Karpas-422 (cell line): ENCODE results near the gene CADM1. TPM values are rescaled to one million over a fixed set of nuclear protein-coding genes. Genes with fewer than 3 reads are reported as not detected.

Source experiments
- DNase-seq: peaks from one replicate; pipeline ENCODE4 v3.0.0-alpha.2; 2015
- H2AFZ ChIP-seq: fragments of 200-600 bp; sonication (generic); 2 replicates; pipeline ENCODE4 v1.6.1; 2014; ENCODE audit warnings: antibody characterized with exemption, low read length, mixed read lengths
- H3K27ac ChIP-seq: fragments of 200-600 bp; sonication (generic); 2 replicates; pipeline ENCODE4 v1.5.1; 2014; ENCODE audit warnings: mild to moderate bottlenecking, low read length, moderate library complexity
- H3K27me3 ChIP-seq: fragments of 200-600 bp; sonication (generic); 2 replicates; pipeline ENCODE4 v1.6.1; 2014; ENCODE audit warnings: low read length, mixed read lengths
- H3K36me3 ChIP-seq: fragments of 200-600 bp; sonication (generic); 2 replicates; pipeline ENCODE4 v1.6.1; 2014; ENCODE audit warnings: low read length, mixed read lengths; ENCODE audit not compliant: insufficient read depth
- H3K4me1 ChIP-seq: fragments of 200-600 bp; sonication (generic); 2 replicates; pipeline ENCODE4 v1.6.1; 2014; ENCODE audit warnings: mild to moderate bottlenecking, low read length, mixed read lengths
- H3K4me2 ChIP-seq: fragments of 200-600 bp; sonication (generic); 2 replicates; pipeline ENCODE4 v1.6.1; 2014; ENCODE audit warnings: low read length, low read depth, mild to moderate bottlenecking; ENCODE audit not compliant: poor library complexity, severe bottlenecking
- H3K4me3 ChIP-seq: fragments of 200-600 bp; sonication (generic); 2 replicates; pipeline ENCODE4 v1.5.1; 2014; ENCODE audit warnings: mild to moderate bottlenecking, antibody characterized with exemption, low read length, mixed read lengths
- H3K79me2 ChIP-seq: fragments of 200-600 bp; sonication (generic); 2 replicates; pipeline ENCODE4 v1.6.1; 2014; ENCODE audit warnings: mild to moderate bottlenecking, low read length, mixed read lengths
- H3K9ac ChIP-seq: fragments of 200-600 bp; sonication (generic); 2 replicates; pipeline ENCODE4 v1.6.0; 2014; ENCODE audit warnings: low read length
- H3K9me2 ChIP-seq: fragments of 200-600 bp; sonication (generic), shearing (Covaris generic); replicated peaks from 2 replicates; pipeline ENCODE4 v1.6.0; 2014; ENCODE audit warnings: mild to moderate bottlenecking, low read length, moderate library complexity; ENCODE audit not compliant: insufficient read depth
- H3K9me3 ChIP-seq: fragments of 300-700, 200-600 bp; sonication (generic); 2 replicates; pipeline ENCODE4 v1.6.1; 2014; ENCODE audit warnings: low read length, mixed read lengths
- H4K20me1 ChIP-seq: fragments of 200-600 bp; sonication (generic); 2 replicates; pipeline ENCODE4 v1.6.1; 2014; ENCODE audit warnings: mild to moderate bottlenecking, antibody characterized with exemption, low read length, low read depth; ENCODE audit not compliant: insufficient read depth
- total RNA-seq: library from RNA; depleted of rRNA; stranded (reverse); fragments of >200 nt; shearing (Covaris generic); gene quantifications from 2 replicates; pipeline ENCODE4 v1.2.3, GENCODE V29; 2014; ENCODE audit warnings: low replicate concordance

Gene CADM1
- total RNA-seq, 1 experiment from 2014 or later, result not detected

- Histone ChIP-seq H3K9me3 (no peaks in the 10 kb centered on the region), H3K36me3 (no peaks in the 10 kb centered on the region), H3K27ac (no peak overlapping the region), H3K79me2 (no peaks in the 10 kb centered on the region), H3K4me2 (no peak overlapping the region), H2AFZ (no peak overlapping the region), H3K9ac (no peak overlapping the region), H4K20me1 (no peaks in the 10 kb centered on the region), H3K4me3 (no peak overlapping the region), H3K4me1 (no peaks in the 10 kb centered on the region), H3K27me3 (no peaks in the 10 kb centered on the region), H3K9me2 (no peaks in the 10 kb centered on the region)
- DNase-seq, result no peak
Measured at GRCh38 chr11:115199481-115200069, 304.6 kb downstream of the CADM1 start.

- Histone ChIP-seq H3K9me2 (no peaks in the 10 kb centered on the region), H3K27me3 (no peaks in the 10 kb centered on the region), H3K9me3 (no peaks in the 10 kb centered on the region), H3K4me3 (no peak overlapping the region), H3K79me2 (no peaks in the 10 kb centered on the region), H3K4me1 (no peaks in the 10 kb centered on the region), H3K36me3 (no peaks in the 10 kb centered on the region), H3K9ac (no peak overlapping the region), H2AFZ (no peak overlapping the region), H3K27ac (no peak overlapping the region), H3K4me2 (no peak overlapping the region), H4K20me1 (no peaks in the 10 kb centered on the region)
- DNase-seq, result no peak
Measured at GRCh38 chr11:115198321-115198741, 305.9 kb downstream of the CADM1 start.

DNA sequence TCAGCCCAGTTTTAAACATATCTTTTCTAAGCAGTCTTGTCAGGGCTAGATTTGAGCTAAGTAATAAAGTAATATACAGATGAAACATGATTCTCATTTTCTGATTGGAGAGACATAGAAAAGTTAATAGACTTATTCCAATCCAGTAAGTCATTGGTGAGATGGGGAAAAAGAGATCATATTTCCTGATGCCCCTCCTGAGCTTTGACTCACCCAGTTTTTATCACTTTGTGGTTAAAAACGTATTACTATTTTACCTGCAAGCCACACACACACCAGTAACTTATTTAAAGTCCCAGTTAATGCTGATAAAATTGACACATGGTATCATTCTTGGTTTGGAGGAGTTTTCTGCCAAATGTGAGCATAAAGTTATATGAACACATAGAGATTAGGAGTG, 306.8 kb downstream of the CADM1 start:
- Histone ChIP-seq H3K27ac (no peak overlapping the region), H3K9me3 (no peaks in the 10 kb centered on the region), H4K20me1 (no peaks in the 10 kb centered on the region), H3K4me3 (no peak overlapping the region), H3K9me2 (no peaks in the 10 kb centered on the region), H3K4me1 (no peaks in the 10 kb centered on the region), H3K36me3 (no peaks in the 10 kb centered on the region), H3K9ac (no peak overlapping the region), H3K27me3 (no peaks in the 10 kb centered on the region), H2AFZ (no peak overlapping the region), H3K4me2 (no peak overlapping the region), H3K79me2 (no peaks in the 10 kb centered on the region)
- DNase-seq, result no peak

DNA sequence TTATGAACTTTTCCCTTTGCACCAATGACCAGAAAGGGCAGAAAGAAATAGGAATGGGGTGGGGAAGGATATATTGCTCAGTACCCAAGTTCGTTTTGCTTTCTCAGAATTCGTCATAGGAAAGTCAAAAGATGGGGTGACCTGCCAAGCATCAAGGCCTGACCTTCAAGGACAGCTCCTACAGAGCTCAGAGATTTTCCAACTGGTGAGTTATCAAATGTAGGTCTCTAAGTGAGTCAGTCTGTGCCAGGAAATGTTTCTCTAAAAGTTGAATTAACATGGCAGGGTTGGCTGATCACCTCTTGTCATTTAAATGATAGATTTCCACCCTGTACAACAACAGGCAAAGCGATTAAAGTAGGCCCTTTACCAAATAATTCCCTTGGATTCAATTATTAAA, 307.2 kb downstream of the CADM1 start:
- Histone ChIP-seq H3K79me2 (no peaks in the 10 kb centered on the region), H3K9ac (no peak overlapping the region), H3K9me2 (no peaks in the 10 kb centered on the region), H3K4me1 (no peaks in the 10 kb centered on the region), H3K27ac (no peak overlapping the region), H3K27me3 (no peaks in the 10 kb centered on the region), H4K20me1 (no peaks in the 10 kb centered on the region), H3K4me2 (no peak overlapping the region), H3K4me3 (no peak overlapping the region), H3K36me3 (no peaks in the 10 kb centered on the region), H2AFZ (no peak overlapping the region), H3K9me3 (no peaks in the 10 kb centered on the region)
- DNase-seq, result no peak

GRCh38 chr11:115194802-115195110, 309.5 kb downstream of the CADM1 start:
- Histone ChIP-seq H3K27me3 (no peaks in the 10 kb centered on the region), H2AFZ (no peak overlapping the region), H3K36me3 (no peaks in the 10 kb centered on the region), H3K4me2 (no peak overlapping the region), H3K4me3 (no peak overlapping the region), H3K9me2 (no peaks in the 10 kb centered on the region), H3K9ac (no peak overlapping the region), H4K20me1 (no peaks in the 10 kb centered on the region), H3K79me2 (no peaks in the 10 kb centered on the region), H3K9me3 (no peaks in the 10 kb centered on the region), H3K27ac (no peak overlapping the region), H3K4me1 (no peaks in the 10 kb centered on the region)
- DNase-seq, result no peak

DNA sequence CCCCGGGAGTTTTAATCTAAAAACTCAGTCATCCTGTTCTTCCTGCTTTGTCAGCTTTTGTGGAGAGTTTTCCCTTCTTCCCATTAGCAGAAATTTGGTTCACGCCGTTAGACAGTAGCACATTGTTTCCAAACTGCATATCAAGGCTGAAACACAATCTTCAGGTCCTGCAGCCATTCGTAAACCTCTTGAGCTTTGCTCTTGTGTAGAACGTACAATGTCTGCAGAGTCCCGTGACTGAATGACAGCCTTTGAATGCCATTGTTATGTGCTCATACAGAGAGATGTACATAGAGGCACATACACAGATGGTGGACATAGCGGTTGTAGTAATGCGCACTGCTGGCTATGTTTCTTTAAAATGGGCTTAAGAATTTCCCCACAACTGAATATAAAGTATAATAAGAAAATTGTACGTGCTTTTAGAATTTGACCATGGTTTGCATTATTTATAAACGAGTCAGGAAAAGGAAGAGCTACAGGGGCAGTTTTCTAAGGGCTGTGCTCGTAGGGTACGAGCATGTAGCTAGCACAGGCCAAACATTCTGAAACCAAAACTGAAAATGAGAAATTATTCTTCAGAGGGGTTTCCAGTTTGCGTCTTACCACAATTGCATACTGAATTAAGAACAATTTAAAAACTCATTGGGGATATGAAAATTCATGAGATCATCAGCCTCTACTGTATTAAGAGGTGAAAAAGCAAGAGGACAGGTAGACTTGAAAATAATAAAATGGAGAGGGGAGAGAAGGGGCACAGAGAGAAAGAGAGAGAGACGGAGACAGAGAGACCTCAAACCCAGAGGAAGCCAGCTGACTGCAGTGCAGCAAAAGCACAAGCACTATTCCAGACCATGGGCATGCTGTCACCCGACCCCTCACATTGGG, 310.1 kb downstream of the CADM1 start:
- no peaks in the 10 kb centered on the region for H3K36me3 ChIP-seq
- H3K9ac ChIP-seq, result no peak overlapping the region
- no peaks in the 10 kb centered on the region for H4K20me1 ChIP-seq
- no peak overlapping the region for H2AFZ ChIP-seq
- H3K4me2 ChIP-seq, result no peak overlapping the region
- no peaks in the 10 kb centered on the region for H3K4me1 ChIP-seq
- H3K9me3 ChIP-seq, result no peaks in the 10 kb centered on the region
- no peaks in the 10 kb centered on the region for H3K27me3 ChIP-seq
- H3K27ac ChIP-seq, result no peak overlapping the region
- no peak overlapping the region for H3K4me3 ChIP-seq
- DNase-seq, result no peak
- no peaks in the 10 kb centered on the region for H3K9me2 ChIP-seq
- H3K79me2 ChIP-seq, result no peaks in the 10 kb centered on the region

DNA sequence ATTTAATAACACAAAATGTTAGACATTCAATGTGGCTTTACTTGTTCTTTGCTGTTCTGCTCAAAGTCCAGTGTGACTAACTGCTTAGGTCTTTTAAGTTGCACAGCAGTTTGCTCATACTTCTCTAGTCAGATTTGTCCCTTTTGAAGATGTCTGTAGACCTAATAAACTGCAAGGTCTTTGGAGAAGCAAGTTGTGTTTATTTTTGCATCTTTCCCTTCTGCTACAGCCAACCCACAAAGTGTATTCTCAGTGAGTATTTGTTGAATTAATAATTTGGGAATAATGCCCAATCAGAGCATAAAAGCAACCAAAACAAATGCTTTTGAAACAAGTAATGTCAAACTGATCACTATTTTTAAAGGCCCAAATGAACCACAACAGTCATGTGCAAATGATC, 312.5 kb downstream of the CADM1 start:
- DNase-seq, result no peak
- Histone ChIP-seq H3K27me3 (no peaks in the 10 kb centered on the region), H3K79me2 (no peaks in the 10 kb centered on the region), H3K9ac (no peak overlapping the region), H3K4me3 (no peak overlapping the region), H2AFZ (peak overlapping the region; percentile 56; the same call in 1 of the 2 replicates), H4K20me1 (no peaks in the 10 kb centered on the region), H3K4me1 (no peaks in the 10 kb centered on the region), H3K27ac (no peak overlapping the region), H3K9me2 (no peaks in the 10 kb centered on the region), H3K9me3 (no peaks in the 10 kb centered on the region), H3K4me2 (no peak overlapping the region), H3K36me3 (no peaks in the 10 kb centered on the region)

DNA sequence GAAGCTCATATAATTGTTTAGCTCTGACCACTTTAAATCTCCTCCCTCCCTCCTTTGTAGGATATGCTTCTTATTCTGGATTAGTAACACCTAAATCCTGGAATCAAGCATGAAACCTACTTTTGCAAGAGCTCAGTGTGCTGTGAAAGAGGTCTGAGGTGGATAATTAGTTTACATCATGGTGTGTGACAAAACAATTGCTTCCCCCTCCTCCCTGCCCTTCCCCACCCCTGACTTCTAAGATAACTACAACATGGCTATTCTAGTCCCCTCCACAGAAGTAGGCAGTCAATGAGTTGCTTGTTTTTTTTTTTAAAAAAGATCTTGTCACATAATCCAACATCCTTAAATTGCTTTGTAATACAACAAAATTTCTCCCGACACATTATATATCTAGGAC, 314.0 kb downstream of the CADM1 start:
- no peak overlapping the region for H3K27ac ChIP-seq

More for the DNA sequence above, 314.0 kb downstream of the CADM1 start:
- Histone ChIP-seq H3K9ac (no peak overlapping the region), H3K4me1 (no peaks in the 10 kb centered on the region), H3K79me2 (no peaks in the 10 kb centered on the region), H3K36me3 (no peaks in the 10 kb centered on the region), H4K20me1 (no peaks in the 10 kb centered on the region), H3K9me3 (no peaks in the 10 kb centered on the region), H3K27me3 (no peaks in the 10 kb centered on the region), H3K9me2 (no peaks in the 10 kb centered on the region), H3K4me2 (no peak overlapping the region), H2AFZ (no peak overlapping the region), H3K4me3 (no peak overlapping the region)
- DNase-seq, result no peak
